HEK293 (cell line): ENCODE data around the gene CACNA2D3.

Experiments
- ATF2 ChIP-seq: fragments of 450-650 bp; formaldehyde crosslinking; IDR thresholded peaks from 2 replicates; pipeline ENCODE4 v1.5.1; 2016; ENCODE audit warnings: missing biosample characterization, missing genetic modification characterization, low read depth
- BCL6B ChIP-seq: fragments of 450-650 bp; formaldehyde crosslinking; IDR thresholded peaks from 2 replicates; pipeline ENCODE4 v1.5.1; 2017; ENCODE audit warnings: missing biosample characterization, missing genetic modification characterization
- CTCF ChIP-seq: fragments of 450-650 bp; formaldehyde crosslinking; IDR thresholded peaks from 2 replicates; pipeline ENCODE4 v1.5.1; 2016; ENCODE audit warnings: missing biosample characterization, missing genetic modification characterization
- GLI2 ChIP-seq: fragments of 450-650 bp; formaldehyde crosslinking; IDR thresholded peaks from 2 replicates; pipeline ENCODE4; 2017; ENCODE audit warnings: missing biosample characterization, missing genetic modification characterization, low read depth, borderline replicate concordance
- KLF8 ChIP-seq: fragments of 450-650 bp; formaldehyde crosslinking; IDR thresholded peaks from 2 replicates; pipeline ENCODE4 v1.5.1; 2016; ENCODE audit warnings: missing biosample characterization, missing genetic modification characterization
- MYNN ChIP-seq: fragments of 450-650 bp; formaldehyde crosslinking; IDR thresholded peaks from 2 replicates; pipeline ENCODE4 v1.5.1; 2016; ENCODE audit warnings: missing biosample characterization, missing genetic modification characterization, borderline replicate concordance
- PRDM2 ChIP-seq: fragments of 450-650 bp; formaldehyde crosslinking; IDR thresholded peaks from 2 replicates; pipeline ENCODE4 v1.5.1; 2016; ENCODE audit warnings: missing biosample characterization, missing genetic modification characterization, borderline replicate concordance
- ZBTB10 ChIP-seq: fragments of 450-650 bp; formaldehyde crosslinking; IDR thresholded peaks from 2 replicates; pipeline ENCODE4 v1.5.1; 2016; ENCODE audit warnings: missing biosample characterization, missing genetic modification characterization
- ZNF133 ChIP-seq: fragments of 450-650 bp; formaldehyde crosslinking; IDR thresholded peaks from 2 replicates; pipeline ENCODE4 v1.5.1; 2016; ENCODE audit warnings: missing biosample characterization, missing genetic modification characterization
- ZNF138 ChIP-seq: fragments of 450-650 bp; formaldehyde crosslinking; IDR thresholded peaks from 2 replicates; pipeline ENCODE4 v1.5.1; 2016; ENCODE audit warnings: missing biosample characterization, missing genetic modification characterization, borderline replicate concordance
- ZNF24 ChIP-seq: fragments of 450-650 bp; formaldehyde crosslinking; IDR thresholded peaks from 2 replicates; pipeline ENCODE4 v1.5.1; 2016; ENCODE audit warnings: missing biosample characterization, missing genetic modification characterization
- ZNF555 ChIP-seq: fragments of 450-650 bp; formaldehyde crosslinking; conservative IDR thresholded peaks from 2 replicates; pipeline ENCODE4 v1.5.1; 2017; ENCODE audit warnings: missing biosample characterization, mild to moderate bottlenecking, missing genetic modification characterization, inconsistent platforms
- ZNF560 ChIP-seq: fragments of 450-650 bp; formaldehyde crosslinking; IDR thresholded peaks from 2 replicates; pipeline ENCODE4 v1.5.1; 2017; ENCODE audit warnings: missing biosample characterization, missing genetic modification characterization, borderline replicate concordance
- ZNF580 ChIP-seq: fragments of 450-650 bp; formaldehyde crosslinking; IDR thresholded peaks from 2 replicates; pipeline ENCODE4 v1.5.1; 2016; ENCODE audit warnings: missing biosample characterization, missing genetic modification characterization
- ZNF701 ChIP-seq: fragments of 450-650 bp; formaldehyde crosslinking; IDR thresholded peaks from 2 replicates; pipeline ENCODE4 v1.5.1; 2016; ENCODE audit warnings: missing biosample characterization, missing genetic modification characterization
- ZNF747 ChIP-seq: fragments of 450-650 bp; formaldehyde crosslinking; IDR thresholded peaks from 2 replicates; pipeline ENCODE4 v1.5.1; 2016; ENCODE audit warnings: missing biosample characterization, missing genetic modification characterization
- ZNF777 ChIP-seq: fragments of 450-650 bp; formaldehyde crosslinking; IDR thresholded peaks from 2 replicates; pipeline ENCODE4 v1.5.1; 2017; ENCODE audit warnings: missing biosample characterization, missing genetic modification characterization, borderline replicate concordance

The CACNA2D3 gene

GRCh38 chr3:54121414-54122323 lies 683 bp upstream of the CACNA2D3 start (continued):
- TF ChIP-seq MYNN (tag by site-specific recombination) (no peak), BCL6B (tag by site-specific recombination) (no peak), PRDM2 (no peak), ZNF580 (no peak), ZBTB10 (tag by site-specific recombination) (no peak), ATF2 (tag by site-specific recombination) (no peak), CTCF (tag by site-specific recombination) (peak; percentile 18; the same call in 1 of the 2 replicates), ZNF701 (tag by site-specific recombination) (no peak), ZNF24 (tag by site-specific recombination) (no peak), ZNF560 (tag by site-specific recombination) (no peak), KLF8 (tag by site-specific recombination) (peak; percentile 72; the same call in 1 of the 2 replicates), ZNF747 (tag by site-specific recombination) (no peak), GLI2 (no peak), ZNF133 (tag by site-specific recombination) (no peak), ZNF555 (no peak), ZNF777 (tag by site-specific recombination) (no peak), ZNF138 (no peak)
